HCT116 (cell line): ENCODE data around the gene RUBCN. TPM values are rescaled to one million over a fixed set of nuclear protein-coding genes. Genes with fewer than 3 reads are reported as not detected.

Experiments used
- ATAC-seq: fragments of 200-7000 bp; cut with Tn5 transposase; 2 replicates; pipeline ENCODE4 v1.9.1; 2020; ENCODE audit warnings: mild to moderate bottlenecking, moderate library complexity
- BruUV-seq: library from RNA; stranded (reverse); fragments of 400-500 nt; replicated peaks from 2 replicates; lab custom pipeline; 2021; lab: Mats Ljungman, UMichigan
- CTCF ChIA-PET: fragments of 300-600 bp; sonication (Branson Sonifier 250); formaldehyde crosslinking; loops from one replicate; lab custom pipeline; 2021; ENCODE audit warnings: antibody characterized with exemption; lab: Charles Lee
- POLR2A ChIA-PET: fragments of 300-600, 350-600 bp; sonication (Branson Sonifier 250); formaldehyde crosslinking; loops from one replicate; lab custom pipeline; 2021; ENCODE audit warnings: antibody characterized with exemption; lab: Charles Lee
- RAD21 ChIA-PET, 2 experiments: fragments of 300-600 bp; sonication (Branson Sonifier 250); formaldehyde crosslinking; loops; one replicate each; lab custom pipeline; 2023; ENCODE audit warnings: low total read pairs in 2 of 2; ENCODE audit not compliant: uncharacterized antibody in 2 of 2, unreplicated experiment in 2 of 2, low non-redundant PET in 1 of 2; lab: Charles Lee
- DNase-seq: peaks from one replicate; pipeline ENCODE4 v3.0.0-alpha.2; 2010; ENCODE audit warnings: low read depth, low spot score
- H2AFZ ChIP-seq: fragments of 200-600 bp; shearing (Covaris generic), sonication (generic); 2 replicates; pipeline ENCODE4 v1.6.1; 2017; ENCODE audit warnings: low read depth, mixed run types, mixed read lengths, antibody characterized with exemption, low read length; ENCODE audit not compliant: poor library complexity, severe bottlenecking
- H3K27ac ChIP-seq: 2 replicates; pipeline ENCODE4 v1.5.1; 2012; ENCODE audit warnings: low read depth, low read length
- H3K27me3 ChIP-seq: fragments of 200-600 bp; sonication (generic); 2 replicates; pipeline ENCODE4 v1.6.1; 2016; ENCODE audit warnings: mixed run types, low read length, mixed read lengths; ENCODE audit not compliant: insufficient read depth
- H3K36me3 ChIP-seq, 2 experiments: fragments of 200-500 bp in 1 of 2; fragments of 200-600 bp in 1 of 2; sonication (Bioruptor generic) in 1 of 2; sonication (generic) in 1 of 2; 2 replicates each; pipeline versions ENCODE4 v1.5.1 to v1.6.1; 2014 to 2016; ENCODE audit warnings: low read length in 2 of 2, inconsistent platforms in 1 of 2, mixed read lengths in 1 of 2, mixed run types in 1 of 2; ENCODE audit not compliant: insufficient read depth in 2 of 2, control insufficient read depth in 1 of 2
- H3K4me1 ChIP-seq, 2 experiments: fragments of 200-600 bp in 1 of 2; sonication (generic) in 1 of 2; 2 replicates each; pipeline versions ENCODE4 v1.5.1 to v1.6.1; 2012 to 2017; ENCODE audit warnings: low read length in 2 of 2, inconsistent platforms in 1 of 2, mild to moderate bottlenecking in 1 of 2, mixed read lengths in 1 of 2, mixed run types in 1 of 2, moderate library complexity in 1 of 2; ENCODE audit not compliant: insufficient read depth in 2 of 2, control insufficient read depth in 1 of 2
- H3K4me2 ChIP-seq: fragments of 200-600 bp; sonication (generic); 2 replicates; pipeline ENCODE4 v1.6.1; 2017; ENCODE audit warnings: mixed run types, low read length, mixed read lengths
- H3K4me3 ChIP-seq, 2 experiments: fragments of 200-600 bp in 1 of 2; sonication (generic) in 1 of 2; replicated peaks in 1 of 2; 2 replicates each; pipeline ENCODE4 v1.5.1; 2011 to 2016; ENCODE audit warnings: low read length in 2 of 2, control low read depth in 1 of 2, low read depth in 1 of 2, mild to moderate bottlenecking in 1 of 2, mixed read lengths in 1 of 2, mixed run types in 1 of 2
- H3K79me2 ChIP-seq: fragments of 200-600 bp; sonication (generic); 2 replicates; pipeline ENCODE4 v1.6.1; 2017; ENCODE audit warnings: mild to moderate bottlenecking, mixed run types, low read length, moderate library complexity, mixed read lengths; ENCODE audit not compliant: insufficient read depth
- H3K9ac ChIP-seq: fragments of 200-600 bp; sonication (generic); 2 replicates; pipeline ENCODE4 v1.6.1; 2016; ENCODE audit warnings: low read length, mixed read lengths
- H3K9me2 ChIP-seq: fragments of 200-600 bp; sonication (generic), shearing (Covaris generic); 2 replicates; pipeline ENCODE4 v1.6.1; 2017; ENCODE audit warnings: mixed run types, mild to moderate bottlenecking, moderate library complexity; ENCODE audit not compliant: insufficient read depth
- H3K9me3 ChIP-seq, 2 experiments: fragments of 200-500 bp in 1 of 2; fragments of 200-600 bp in 1 of 2; sonication (Bioruptor generic) in 1 of 2; sonication (generic) in 1 of 2; 2 replicates each; pipeline ENCODE4 v1.6.1; 2014 to 2017; ENCODE audit warnings: low read length in 2 of 2, mixed read lengths in 2 of 2, inconsistent platforms in 1 of 2, low read depth in 1 of 2, mild to moderate bottlenecking in 1 of 2, mixed run types in 1 of 2, moderate library complexity in 1 of 2; ENCODE audit not compliant: control insufficient read depth in 1 of 2, insufficient read depth in 1 of 2
- H4K20me1 ChIP-seq: fragments of 200-600 bp; sonication (generic), shearing (Covaris generic); 2 replicates; pipeline ENCODE4 v1.6.1; 2017; ENCODE audit warnings: mixed run types, mild to moderate bottlenecking, moderate library complexity; ENCODE audit not compliant: insufficient read depth
- CBX3 ChIP-seq: IDR thresholded peaks from 2 replicates; pipeline ENCODE4 v1.6.1; 2012; ENCODE audit warnings: low read depth
- ELF1 ChIP-seq: IDR thresholded peaks from 2 replicates; pipeline ENCODE4 v1.6.1; 2012; ENCODE audit warnings: low read depth, borderline replicate concordance
- EZH2 ChIP-seq: fragments of 200-600 bp; sonication (generic); IDR thresholded peaks from 2 replicates; pipeline ENCODE4 v1.6.1; 2017; ENCODE audit warnings: antibody characterized with exemption, mixed run types
- EZH2phosphoT487 ChIP-seq: fragments of 200-600 bp; IDR thresholded peaks from 2 replicates; pipeline ENCODE4 v1.6.1; 2018; ENCODE audit warnings: antibody characterized with exemption, borderline replicate concordance
- FOSL1 ChIP-seq: IDR thresholded peaks from 2 replicates; pipeline ENCODE4 v1.6.1; 2012; ENCODE audit warnings: low read depth
- POLR2AphosphoS5 ChIP-seq: IDR thresholded peaks from 2 replicates; pipeline ENCODE4 v1.6.1; 2011; ENCODE audit warnings: mild to moderate bottlenecking, low read depth, low read length, moderate library complexity
- RAD21 ChIP-seq: IDR thresholded peaks from 2 replicates; pipeline ENCODE4 v1.6.1; 2012; ENCODE audit warnings: low read depth, mild to moderate bottlenecking
- TCF7L2 ChIP-seq: IDR thresholded peaks from 2 replicates; pipeline ENCODE4 v1.7.0; 2011; ENCODE audit warnings: borderline replicate concordance, inconsistent platforms; ENCODE audit not compliant: insufficient read depth, insufficient read length; ENCODE audit errors: extremely low read depth
- YY1 ChIP-seq: IDR thresholded peaks from 2 replicates; pipeline ENCODE4 v1.6.1; 2011; ENCODE audit warnings: low read length, low read depth, moderate library complexity, mild to moderate bottlenecking; ENCODE audit not compliant: insufficient replicate concordance; ENCODE audit errors: extremely low read depth
- intact Hi-C: fragments of 100-400 bp; cut with micrococcal nuclease; formaldehyde crosslinking; loops from 2 replicates; pipeline ENCODE4 v1.10.0; 2022
- total RNA-seq: library from RNA; stranded (reverse); gene quantifications from one replicate; pipeline ENCODE4 v1.2.1, GENCODE V29; 2021; ENCODE audit not compliant: unreplicated experiment
- TF ChIP-seq, protein P1 (sequence below): IDR thresholded peaks from 2 replicates; pipeline ENCODE4 v1.6.1; 2012
- TF ChIP-seq, protein P2 (sequence below): IDR thresholded peaks from 2 replicates; pipeline ENCODE4 v1.6.1; 2012

RUBCN gene
- total RNA-seq, 1 experiment from 2014 or later, result 21.4 TPM

DNA sequence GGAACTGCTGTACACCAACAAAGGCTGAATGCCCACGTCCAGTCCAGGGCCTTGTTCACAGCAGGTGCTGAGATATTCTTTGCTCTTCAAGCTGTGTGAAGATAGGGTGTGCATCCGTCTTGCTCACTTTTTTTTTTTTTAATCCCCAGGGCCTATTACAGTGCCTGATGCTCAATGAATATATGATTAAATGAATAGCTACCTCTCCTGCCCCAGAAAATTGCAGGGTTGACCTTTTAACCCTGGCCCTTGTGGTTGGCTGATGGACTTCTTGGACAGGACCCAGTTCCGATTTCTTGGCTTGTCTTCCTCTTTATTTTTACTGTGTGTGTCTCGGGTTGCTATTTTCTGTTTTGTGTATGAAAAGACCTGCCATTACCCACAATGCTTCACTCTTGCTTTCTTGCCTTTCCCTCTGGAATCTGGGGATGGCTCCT is 10.1 kb upstream of the RUBCN start:
- CTCF ChIA-PET, result no interaction called here
- no TSS peak for BruUV-seq

DNA sequence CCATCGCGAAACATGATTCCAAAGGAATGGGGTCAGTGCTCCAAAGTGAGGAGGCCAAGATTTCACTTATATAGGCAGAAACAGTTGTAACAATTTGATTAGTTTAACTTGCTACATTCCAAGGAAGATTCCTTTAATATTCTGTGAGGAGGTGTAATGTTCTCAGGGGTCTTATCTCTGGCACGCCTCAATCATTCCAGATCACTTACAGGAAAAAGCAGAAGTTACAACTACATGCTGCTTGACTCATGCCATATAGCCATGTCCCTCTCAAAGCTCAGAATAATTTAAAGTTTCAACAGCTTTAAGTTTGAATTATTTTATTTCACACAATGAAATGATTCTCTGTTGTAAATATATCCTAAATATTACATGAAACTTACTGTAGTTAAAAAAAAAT is 9.5 kb upstream of the RUBCN start:
- Histone ChIP-seq H3K79me2 (peaks cover 11% of the 10 kb centered on the region), H4K20me1 (peaks cover 6% of the 10 kb centered on the region; the same call in 1 of the 2 replicates), H3K4me1 (peaks cover 2 to 18% of the 10 kb centered on the region in 2 experiments; a peak in 3 of 4 replicates), H3K9me2 (no peaks in the 10 kb centered on the region), H3K27me3 (no peaks in the 10 kb centered on the region), H3K9ac (no peak overlapping the region), H3K4me2 (no peak overlapping the region), H3K36me3 (no peaks in the 10 kb centered on the region), H3K9me3 (no peaks in the 10 kb centered on the region), H3K4me3 (no peak overlapping the region), H3K27ac (no peak overlapping the region), H2AFZ (no peak overlapping the region)
- no TSS peak for BruUV-seq
- DNase-seq (no peak), ATAC-seq (no peak)
- ChIA-PET RAD21 (no interaction called here), POLR2A (no interaction called here), CTCF (no interaction called here)
- intact Hi-C loops, result no loop called here
- TF ChIP-seq, protein P1, sequence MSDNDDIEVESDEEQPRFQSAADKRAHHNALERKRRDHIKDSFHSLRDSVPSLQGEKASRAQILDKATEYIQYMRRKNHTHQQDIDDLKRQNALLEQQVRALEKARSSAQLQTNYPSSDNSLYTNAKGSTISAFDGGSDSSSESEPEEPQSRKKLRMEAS, result no peak
- TF ChIP-seq ELF1 (no peak), TCF7L2 (no peak), YY1 (no peak), EZH2phosphoT487 (no peak), FOSL1 (no peak), RAD21 (no peak), EZH2 (no peak), CBX3 (no peak)
- TF ChIP-seq, protein P2, sequence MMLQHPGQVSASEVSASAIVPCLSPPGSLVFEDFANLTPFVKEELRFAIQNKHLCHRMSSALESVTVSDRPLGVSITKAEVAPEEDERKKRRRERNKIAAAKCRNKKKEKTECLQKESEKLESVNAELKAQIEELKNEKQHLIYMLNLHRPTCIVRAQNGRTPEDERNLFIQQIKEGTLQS, result no peak

More for the DNA sequence above, 10.1 kb upstream of the RUBCN start:
- intact Hi-C loops, result no loop called here
- no peaks in the 10 kb centered on the region for H3K36me3 ChIP-seq
- peaks cover 6% of the 10 kb centered on the region; the same call in 1 of the 2 replicates for H4K20me1 ChIP-seq
- DNase-seq (no peak), ATAC-seq (no peak)
- RAD21 ChIA-PET, result no interaction called here
- H3K27me3 ChIP-seq, result no peaks in the 10 kb centered on the region
- H3K9me3 ChIP-seq, result no peaks in the 10 kb centered on the region
- H3K4me2 ChIP-seq, result no peak overlapping the region
- TF ChIP-seq POLR2AphosphoS5 (no peak), EZH2phosphoT487 (no peak), YY1 (no peak), FOSL1 (no peak)
- no peak overlapping the region for H3K9ac ChIP-seq
- H3K27ac ChIP-seq, result no peak overlapping the region
- H3K4me3 ChIP-seq, result no peak overlapping the region
- H3K9me2 ChIP-seq, result no peaks in the 10 kb centered on the region
- POLR2A ChIA-PET, result no interaction called here
- H3K4me1 ChIP-seq, result peaks cover 2 to 19% of the 10 kb centered on the region in 2 experiments; a peak in 3 of 4 replicates
- H3K79me2 ChIP-seq, result peaks cover 17% of the 10 kb centered on the region
- no peak overlapping the region for H2AFZ ChIP-seq
